Fibroblast of peridontal ligament (primary cell): Measurements from ENCODE around the gene CD6.
A peak's percentile ranks its signal among the peaks of the same experiment; 100 is the strongest.

Source experiments
- DNase-seq: peaks from one replicate; pipeline ENCODE4 v3.0.0-alpha.2; 2010; ENCODE audit errors: extremely low read depth

The CD6 gene

GRCh38 chr11:60971520-60971919 lies at the start of gene CD6:
Gene CD6 (plus strand): TSS chr11:60971680. CDS start chr11:60971866, 186 bp downstream.
- DNase-seq: no peak

- DNase-seq: no peak
Measured at GRCh38 chr11:60921777-60922335, 49.6 kb upstream of the CD6 start.

GRCh38 chr11:60922906-60923305 lies 48.6 kb upstream of the CD6 start:
- no peak for DNase-seq

GRCh38 chr11:60923326-60923725 lies 48.2 kb upstream of the CD6 start:
- DNase-seq: no peak

GRCh38 chr11:60923800-60924109 lies 47.7 kb upstream of the CD6 start:
- no peak for DNase-seq

GRCh38 chr11:60924110-60924905 lies 47.2 kb upstream of the CD6 start, which contains the start of gene TMEM132A:
Gene TMEM132A (plus strand): TSS chr11:60924460. CDS start chr11:60924634, 174 bp downstream.
- DNase-seq: peak; percentile 46

- DNase-seq: no peak
Measured at GRCh38 chr11:60924906-60925853, 46.3 kb upstream of the CD6 start.

- peak; percentile 16 for DNase-seq
Measured at GRCh38 chr11:60925868-60926267, 45.6 kb upstream of the CD6 start.

- DNase-seq: no peak
Measured at GRCh38 chr11:60926500-60926899, 45.0 kb upstream of the CD6 start.

- DNase-seq: no peak
Measured at GRCh38 chr11:60927061-60927592, 44.4 kb upstream of the CD6 start.

GRCh38 chr11:60927600-60927999 lies 43.9 kb upstream of the CD6 start:
- DNase-seq: no peak

GRCh38 chr11:60928563-60929001 lies 42.9 kb upstream of the CD6 start:
- DNase-seq: no peak

- DNase-seq: no peak
Measured at GRCh38 chr11:60929764-60930163, 41.7 kb upstream of the CD6 start.

GRCh38 chr11:60930394-60930793 lies 41.1 kb upstream of the CD6 start:
- no peak for DNase-seq

GRCh38 chr11:60931917-60932316 lies 39.6 kb upstream of the CD6 start:
- no peak for DNase-seq

- no peak for DNase-seq
Measured at GRCh38 chr11:60932605-60933356, 38.7 kb upstream of the CD6 start.

GRCh38 chr11:60933416-60934123 lies 37.9 kb upstream of the CD6 start:
- DNase-seq: no peak

- DNase-seq: no peak
Measured at GRCh38 chr11:60934124-60934789, 37.2 kb upstream of the CD6 start.

- DNase-seq: no peak
Measured at GRCh38 chr11:60934790-60935605, 36.5 kb upstream of the CD6 start.
